Fibroblast of lung (primary cell): Measurements from ENCODE around the gene TCERG1L. TPM values are rescaled to one million over a fixed set of nuclear protein-coding genes. Genes with fewer than 3 reads are reported as not detected.
"Not testable (repeated sequence)": the region's sequence is repeated elsewhere in the genome, so short reads cannot be mapped to it uniquely, and the experiment has no call there.

Experiments used
- DNase-seq, 2 donors: peaks; one replicate each; pipeline versions ENCODE4 v3.0.0 to v3.0.0-alpha.2; 2010; ENCODE audit warnings: low read depth in 2 of 2
- H2AFZ ChIP-seq: 2 replicates; pipeline ENCODE4 v1.5.1; 2012; ENCODE audit warnings: low read length, control low read depth, inconsistent platforms
- H3K27ac ChIP-seq: 2 replicates; pipeline ENCODE4 v1.5.1; 2011; ENCODE audit warnings: low read length, control low read depth; ENCODE audit not compliant: insufficient read depth
- H3K27me3 ChIP-seq: 2 replicates; pipeline ENCODE4 v1.5.1; 2011; ENCODE audit warnings: mild to moderate bottlenecking, low read length; ENCODE audit not compliant: control insufficient read depth, insufficient read depth
- H3K36me3 ChIP-seq: 2 replicates; pipeline ENCODE4 v1.5.1; 2011; ENCODE audit warnings: low read length; ENCODE audit not compliant: control insufficient read depth, insufficient read depth
- H3K4me1 ChIP-seq: 2 replicates; pipeline ENCODE4 v1.5.1; 2011; ENCODE audit warnings: low read length; ENCODE audit not compliant: control insufficient read depth, insufficient read depth; ENCODE audit errors: extremely low read depth
- H3K4me2 ChIP-seq: 2 replicates; pipeline ENCODE4 v1.5.1; 2011; ENCODE audit warnings: low read length, control low read depth; ENCODE audit not compliant: insufficient read depth; ENCODE audit errors: extremely low read depth
- H3K4me3 ChIP-seq, 4 experiments: fragments of 200-600 bp in 1 of 4; sonication (generic) in 1 of 4; replicated peaks in 1 of 4; 2 replicates each; pipeline ENCODE4 v1.5.1; 2011 to 2016; ENCODE audit warnings: low read length in 4 of 4, low read depth in 3 of 4, mild to moderate bottlenecking in 3 of 4, control low read depth in 2 of 4, inconsistent platforms in 1 of 4, mixed read lengths in 1 of 4; ENCODE audit not compliant: insufficient read depth in 1 of 4; ENCODE audit errors: control extremely low read depth in 1 of 4
- H3K79me2 ChIP-seq: 2 replicates; pipeline ENCODE4 v1.5.1; 2012; ENCODE audit warnings: mild to moderate bottlenecking, low read length, inconsistent platforms; ENCODE audit not compliant: control insufficient read depth, insufficient read depth
- H3K9ac ChIP-seq: 2 replicates; pipeline ENCODE4 v1.5.1; 2011; ENCODE audit warnings: mild to moderate bottlenecking, low read length, control low read depth; ENCODE audit not compliant: insufficient read depth
- H3K9me3 ChIP-seq: 2 replicates; pipeline ENCODE4 v1.5.1; 2012; ENCODE audit warnings: low read depth, low read length; ENCODE audit not compliant: control insufficient read depth, insufficient read depth
- H4K20me1 ChIP-seq: 2 replicates; pipeline ENCODE4 v1.5.1; 2011; ENCODE audit warnings: low read length; ENCODE audit not compliant: control insufficient read depth, insufficient read depth; ENCODE audit errors: extremely low read depth
- CTCF ChIP-seq, 2 donors: IDR thresholded peaks in 1 of 2; conservative IDR thresholded peaks in 1 of 2; 1 replicate in 1 of 2; 2 replicates in 1 of 2; pipeline ENCODE4 v1.5.1; 2011 to 2012; ENCODE audit warnings: low read length in 2 of 2, control low read depth in 1 of 2, inconsistent platforms in 1 of 2, low read depth in 1 of 2, mild to moderate bottlenecking in 1 of 2
- EZH2 ChIP-seq: IDR thresholded peaks from 2 replicates; pipeline ENCODE4 v1.5.1; 2012; ENCODE audit warnings: low read length, control low read depth, mild to moderate bottlenecking; ENCODE audit errors: missing control alignments
- polyA plus RNA-seq, 2 donors: library from polyadenylated mRNA; depleted of rRNA in 1 of 2; stranded (reverse) in 1 of 2; unstranded in 1 of 2; fragments of >200 nt; gene quantifications; 2 replicates each; pipeline ENCODE4 v1.2.1, GENCODE V29; 2011 to 2012; ENCODE audit warnings: missing spikeins in 1 of 2
- total RNA-seq: library from RNA; depleted of rRNA; stranded (reverse); fragments of >200 nt; gene quantifications from 2 replicates; pipeline ENCODE4 v1.2.1, GENCODE V29; 2014

Gene TCERG1L
- total and polyA plus RNA-seq, 2 donors (not counting 1 experiment from before 2014, with no cell fraction given): 0.02 TPM; not detected in 1

- H3K4me2 ChIP-seq: no peak overlapping the region
- no peak for DNase-seq
- no peak overlapping the region for H3K9ac ChIP-seq
- H4K20me1 ChIP-seq: no peaks in the 10 kb centered on the region
- H3K4me3 ChIP-seq: no peak overlapping the region
- H3K36me3 ChIP-seq: no peaks in the 10 kb centered on the region
- no peaks in the 10 kb centered on the region for H3K79me2 ChIP-seq
- H2AFZ ChIP-seq: no peak overlapping the region
- H3K4me1 ChIP-seq: no peaks in the 10 kb centered on the region
- no peak overlapping the region for H3K27ac ChIP-seq
- no peaks in the 10 kb centered on the region for H3K27me3 ChIP-seq
- TF ChIP-seq EZH2 (no peak), CTCF (conservative IDR thresholded peaks at IDR 0.05 in 1 of 2, IDR thresholded peaks at IDR 0.05 in 1 of 2; ENCODE audit: low read depth in 1 of 2, low read length in 2 of 2) (no peak)
- no peaks in the 10 kb centered on the region for H3K9me3 ChIP-seq
These were observed 156.2 kb downstream of the TCERG1L start for GRCh38 chr10:131155218-131155875.

GRCh38 chr10:131154306-131155025, 157.1 kb downstream of the TCERG1L start:
- Histone ChIP-seq H3K4me2 (no peak overlapping the region), H3K27ac (no peak overlapping the region), H3K27me3 (no peaks in the 10 kb centered on the region), H2AFZ (no peak overlapping the region), H3K4me1 (no peaks in the 10 kb centered on the region), H3K9me3 (no peaks in the 10 kb centered on the region), H3K36me3 (no peaks in the 10 kb centered on the region), H3K79me2 (no peaks in the 10 kb centered on the region), H4K20me1 (no peaks in the 10 kb centered on the region), H3K9ac (no peak overlapping the region), H3K4me3 (no peak overlapping the region)
- no peak for DNase-seq
- TF ChIP-seq CTCF (conservative IDR thresholded peaks at IDR 0.05 in 1 of 2, IDR thresholded peaks at IDR 0.05 in 1 of 2; ENCODE audit: low read depth in 1 of 2, low read length in 2 of 2) (no peak), EZH2 (no peak)

GRCh38 chr10:131152456-131152855, 159.1 kb downstream of the TCERG1L start:
- DNase-seq, H3K27ac ChIP-seq, H3K9me3 ChIP-seq, H3K27me3 ChIP-seq, H3K79me2 ChIP-seq, H2AFZ ChIP-seq, H4K20me1 ChIP-seq, H3K36me3 ChIP-seq, H3K4me3 ChIP-seq, H3K4me2 ChIP-seq, H3K4me1 ChIP-seq, H3K9ac ChIP-seq: not testable (repeated sequence)
